LHCN-M2 (cell line): ENCODE results near the gene IL4R. TPM values are rescaled to one million over a fixed set of nuclear protein-coding genes. Genes with fewer than 3 reads are reported as not detected.
"Not testable (repeated sequence)": the region's sequence is repeated elsewhere in the genome, so short reads cannot be mapped to it uniquely, and the experiment has no call there.

Source experiments
- DNase-seq: peaks from one replicate; pipeline ENCODE4 v3.0.0-alpha.2; 2012; ENCODE audit warnings: low read depth
- total RNA-seq: library from RNA; depleted of rRNA; stranded (reverse); fragments of >200 nt; gene quantifications from 2 replicates; pipeline ENCODE4 v1.2.3, GENCODE V29; 2014

The IL4R gene
- total RNA-seq, 1 experiment from 2014 or later = 13.8 TPM

GRCh38 chr16:27378871-27379481 is 65.2 kb downstream of the IL4R start:
- DNase-seq = peak; percentile 42

GRCh38 chr16:27379919-27380318 is 66.1 kb downstream of the IL4R start:
- DNase-seq = no peak

DNA sequence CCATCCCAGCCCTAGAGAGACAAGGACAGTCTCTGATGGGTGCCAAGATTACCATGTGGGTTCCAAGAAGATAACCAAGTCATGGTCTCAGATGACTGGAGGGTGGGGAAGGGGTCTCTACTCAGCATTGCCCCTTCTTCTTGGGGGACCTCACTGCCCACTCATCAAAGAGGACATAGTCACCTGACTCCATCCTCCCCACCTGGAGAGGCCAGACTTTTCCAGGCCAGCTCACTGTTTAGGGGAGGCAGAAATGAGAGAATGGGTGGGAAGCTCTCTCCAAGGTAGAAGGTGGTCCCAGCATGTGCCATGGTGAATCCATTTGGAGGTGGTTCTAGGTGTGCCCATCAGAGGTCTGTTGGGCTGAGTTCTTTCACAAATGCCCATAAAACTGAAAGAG is 67.5 kb downstream of the IL4R start:
- no peak for DNase-seq

- DNase-seq = no peak
These were observed 68.4 kb downstream of the IL4R start for GRCh38 chr16:27381974-27382855.

DNA sequence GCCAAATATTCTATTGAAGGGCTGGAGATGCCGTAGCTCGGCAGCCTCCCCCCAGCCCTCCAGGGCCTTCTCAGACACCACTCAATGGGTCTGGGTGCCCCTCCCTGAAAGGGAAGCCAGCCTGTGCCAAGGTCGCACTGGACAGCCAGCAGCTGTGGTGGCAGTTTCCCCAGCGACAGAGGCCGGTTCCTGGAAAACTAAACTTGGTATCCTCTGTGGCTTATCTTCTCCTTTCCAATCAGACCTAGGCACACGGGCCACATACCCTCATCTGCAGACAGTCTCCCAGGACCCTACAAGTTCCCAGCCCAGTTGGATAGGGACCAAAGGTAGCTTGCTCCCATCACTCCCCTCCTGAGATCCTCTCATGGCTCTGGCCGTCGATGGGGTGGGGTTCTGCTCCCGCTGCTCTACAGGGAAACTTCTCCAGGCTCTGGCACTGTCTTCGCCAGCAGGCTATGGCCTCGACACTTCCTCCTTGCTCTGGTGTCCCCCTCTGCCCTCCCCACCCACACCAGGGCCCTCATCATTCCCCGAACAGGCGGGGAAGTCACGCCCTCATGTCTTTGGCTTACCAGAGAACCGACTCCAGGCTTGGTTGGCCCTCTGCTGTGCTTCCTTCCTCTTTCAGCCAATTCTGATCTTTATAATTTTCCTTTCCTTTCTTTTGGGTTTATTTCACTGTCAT is 69.9 kb downstream of the IL4R start:
- DNase-seq = no peak

DNA sequence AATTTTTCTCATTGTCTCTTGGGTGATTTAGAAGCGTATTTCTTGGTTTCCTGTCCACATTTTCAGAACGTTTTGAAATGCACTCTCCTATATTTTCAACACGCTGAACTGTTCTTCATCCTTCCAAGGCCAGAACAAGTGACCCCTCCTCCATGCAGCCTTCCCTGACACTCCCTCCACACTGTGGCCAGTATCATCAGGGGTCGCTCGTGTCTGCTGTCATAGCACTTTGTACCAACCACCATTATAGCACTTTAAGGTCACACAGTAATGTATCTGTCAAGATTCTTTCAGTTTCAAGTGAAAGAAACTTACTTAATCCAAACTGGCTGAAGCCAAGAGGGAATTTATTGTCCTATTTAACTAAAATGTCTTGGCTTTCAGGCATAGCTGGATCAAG is 70.7 kb downstream of the IL4R start:
- no peak for DNase-seq

GRCh38 chr16:27385398-27385797 is 71.6 kb downstream of the IL4R start:
- no peak for DNase-seq

GRCh38 chr16:27386674-27387073 is 72.9 kb downstream of the IL4R start:
- no peak for DNase-seq

- peak; percentile 62 for DNase-seq
These were observed 74.0 kb downstream of the IL4R start for GRCh38 chr16:27387724-27388123.

GRCh38 chr16:27389272-27389961 is 75.6 kb downstream of the IL4R start:
- no peak for DNase-seq

DNA sequence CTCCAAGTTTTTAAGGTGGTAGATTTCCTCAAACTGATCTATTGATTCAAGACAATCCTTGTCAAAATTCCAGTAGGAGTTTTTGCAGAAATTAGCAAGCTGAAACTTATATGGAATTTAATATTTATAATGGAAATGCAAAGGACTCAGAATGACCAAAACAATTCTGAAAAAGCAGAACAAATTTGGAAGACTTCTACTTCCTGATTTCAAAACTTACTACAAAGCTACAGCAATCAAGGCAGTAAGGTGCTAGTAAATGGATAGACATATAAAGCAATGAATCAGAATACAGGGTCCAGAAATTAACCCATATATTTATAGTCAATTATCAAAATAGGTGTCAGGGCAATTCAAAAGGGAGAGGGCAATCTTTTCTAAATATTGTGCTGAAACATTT is 76.4 kb downstream of the IL4R start:
- no peak for DNase-seq

- no peak for DNase-seq
These were observed 78.9 kb downstream of the IL4R start for GRCh38 chr16:27392671-27393070.

DNA sequence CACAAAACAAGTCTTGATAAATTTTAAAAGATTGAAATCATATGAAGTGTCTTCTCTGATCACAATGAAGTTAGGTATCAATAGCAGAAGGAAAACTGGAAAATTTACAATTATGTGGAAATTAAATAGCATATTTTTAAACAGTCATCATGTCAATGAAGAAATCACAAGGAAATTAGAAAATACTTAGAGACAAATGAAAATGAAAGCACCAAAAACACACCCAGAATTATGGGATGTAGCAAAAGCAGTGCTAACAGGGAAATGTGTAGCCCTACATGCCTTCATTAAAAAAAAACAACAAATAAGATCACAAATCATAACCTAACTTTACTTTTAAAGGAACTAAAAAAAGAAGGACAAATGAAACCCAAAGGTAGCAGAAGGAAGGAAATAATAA is 80.7 kb downstream of the IL4R start:
- no peak for DNase-seq

DNA sequence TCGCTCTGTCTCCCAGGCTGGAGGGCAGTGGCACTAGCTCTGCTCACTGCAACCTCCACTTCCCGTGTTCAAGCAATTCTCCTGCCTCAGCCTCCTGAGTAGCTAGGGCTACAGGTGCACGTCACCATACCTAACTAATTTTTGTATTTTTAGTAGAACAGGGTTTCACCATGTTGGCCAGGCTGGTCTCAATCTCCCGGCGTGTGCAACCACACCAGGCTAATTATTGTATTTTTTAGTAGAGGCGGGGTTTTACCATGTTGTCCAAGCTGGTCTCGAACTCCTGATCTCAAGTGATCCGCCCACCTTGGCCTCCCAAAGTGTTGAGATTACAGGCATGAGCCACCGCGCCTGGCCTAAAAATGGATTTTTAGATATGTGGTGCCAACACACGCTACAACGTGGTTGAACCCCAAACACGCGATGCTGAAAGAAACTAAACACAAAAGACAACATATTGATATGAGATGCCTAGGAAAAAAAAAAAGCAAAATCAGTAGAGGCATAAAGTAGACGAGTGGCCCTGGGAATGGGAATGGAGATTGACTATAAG is 84.6 kb downstream of the IL4R start:
- not testable (repeated sequence) for DNase-seq

DNA sequence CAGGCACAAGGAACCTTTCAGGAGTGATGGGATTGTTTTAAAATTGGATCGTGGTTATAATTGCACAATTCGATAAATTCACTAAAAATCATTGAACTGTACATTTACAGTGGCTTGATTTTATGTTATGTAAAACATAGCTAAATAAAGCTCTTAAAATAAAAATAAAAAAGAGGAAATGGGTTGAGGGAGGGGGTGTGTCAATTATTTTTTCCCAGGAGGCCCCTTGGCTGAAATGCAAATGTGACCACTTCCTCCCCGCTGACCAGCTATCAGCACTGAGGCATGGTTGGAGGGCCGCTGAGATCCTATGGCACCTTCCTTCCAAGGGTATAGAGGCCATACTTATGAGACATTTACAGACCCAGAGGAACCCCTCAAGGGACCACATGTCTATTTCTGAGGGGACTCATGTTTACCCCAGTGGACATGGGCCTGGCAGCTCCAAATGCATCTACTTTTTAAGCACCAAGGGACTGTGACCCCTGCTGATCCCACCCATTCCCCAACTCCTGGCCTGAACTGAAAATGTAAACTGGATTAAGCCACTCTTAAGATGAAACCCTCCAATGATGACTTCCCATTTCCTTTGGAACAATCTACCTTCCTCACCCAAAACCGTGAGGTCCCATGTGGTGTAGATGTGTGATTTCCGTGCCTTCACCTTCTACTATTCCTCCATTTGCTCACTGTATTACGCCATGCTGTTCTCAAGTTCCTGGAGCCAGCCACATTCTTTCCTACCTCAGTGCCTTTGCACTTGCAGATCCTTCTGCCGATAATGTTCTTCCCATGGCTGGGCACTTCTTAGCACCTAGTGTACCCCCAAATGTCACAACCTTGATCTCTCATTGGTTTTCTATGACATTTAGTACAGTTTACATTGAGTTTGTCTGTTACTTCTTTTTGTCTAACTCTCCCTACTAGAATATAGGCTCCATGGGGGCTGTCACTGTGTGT is 85.4 kb downstream of the IL4R start:
- DNase-seq = no peak

DNA sequence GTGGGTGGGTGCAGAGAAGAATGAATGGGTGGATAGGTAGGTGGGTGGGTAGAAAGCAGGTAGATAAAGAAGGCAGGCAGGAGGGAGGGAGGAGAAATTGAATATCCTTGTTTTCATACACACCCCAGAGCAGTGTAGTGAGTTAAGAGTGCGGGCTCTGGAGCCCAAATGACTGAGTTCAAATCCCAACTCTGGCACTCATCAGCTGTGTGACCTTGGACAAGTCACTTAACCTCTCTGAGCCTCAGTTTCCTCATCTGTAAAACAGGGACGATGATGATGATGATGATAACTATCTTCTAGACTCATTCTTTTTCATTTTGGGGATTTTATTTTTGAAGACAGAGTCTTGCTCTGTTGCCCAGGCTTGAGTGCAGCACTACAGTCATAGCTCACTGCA is 86.2 kb downstream of the IL4R start:
- no peak for DNase-seq

DNA sequence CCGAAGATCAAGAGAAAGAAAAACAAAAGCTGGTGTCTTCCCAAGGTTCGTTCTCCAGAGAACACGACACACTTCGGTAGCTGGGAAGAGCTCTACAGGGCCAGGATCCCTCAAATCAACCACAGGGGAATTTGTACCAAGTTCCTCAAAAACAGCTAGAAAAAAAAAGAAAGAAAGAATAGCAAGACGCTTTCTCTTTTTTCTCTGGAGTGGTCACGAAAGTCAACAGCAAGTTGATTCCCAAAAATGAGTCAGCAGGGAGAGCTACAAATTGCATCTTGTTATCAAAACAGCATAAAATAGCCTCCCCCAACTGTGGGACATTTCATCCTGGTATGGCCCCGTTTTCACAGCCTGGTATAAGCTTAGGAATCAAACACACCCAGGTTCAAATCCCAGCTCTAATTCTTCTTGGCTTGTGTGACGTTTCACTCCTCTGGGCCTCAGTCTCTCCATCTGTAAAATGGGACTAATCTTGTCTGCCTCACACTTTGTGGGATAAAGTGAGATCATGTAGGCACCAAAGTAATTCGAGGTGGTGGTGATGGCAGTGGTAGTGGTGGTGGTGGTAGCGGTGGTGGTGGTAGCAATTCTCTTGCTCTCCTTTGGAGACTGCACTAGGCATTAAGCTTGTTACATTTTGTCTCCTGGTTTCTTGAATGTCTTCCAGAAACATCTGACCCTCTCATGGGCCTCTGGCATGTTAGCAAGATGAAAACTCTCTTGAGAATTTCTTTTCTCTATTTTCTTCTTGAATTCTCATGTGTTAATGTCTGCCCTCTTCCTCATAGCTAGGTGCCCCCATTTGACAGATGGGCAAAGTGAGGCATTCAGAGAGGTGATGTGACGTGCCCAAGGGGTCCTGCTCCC is 87.2 kb downstream of the IL4R start:
- peak; percentile 91 for DNase-seq

GRCh38 chr16:27401768-27402568 is 88.2 kb downstream of the IL4R start, which contains the start of gene IL21R:
Gene IL21R (plus strand): TSS chr16:27402174. CDS start chr16:27430072, 27,898 bp downstream.
- peak; percentile 97 for DNase-seq
